ENCODE data around the gene MYL10.

MYL10 gene

GRCh38 chr7:101595246-101595645, 33.9 kb downstream of the MYL10 start:
- no peak for DNase-seq

DNA sequence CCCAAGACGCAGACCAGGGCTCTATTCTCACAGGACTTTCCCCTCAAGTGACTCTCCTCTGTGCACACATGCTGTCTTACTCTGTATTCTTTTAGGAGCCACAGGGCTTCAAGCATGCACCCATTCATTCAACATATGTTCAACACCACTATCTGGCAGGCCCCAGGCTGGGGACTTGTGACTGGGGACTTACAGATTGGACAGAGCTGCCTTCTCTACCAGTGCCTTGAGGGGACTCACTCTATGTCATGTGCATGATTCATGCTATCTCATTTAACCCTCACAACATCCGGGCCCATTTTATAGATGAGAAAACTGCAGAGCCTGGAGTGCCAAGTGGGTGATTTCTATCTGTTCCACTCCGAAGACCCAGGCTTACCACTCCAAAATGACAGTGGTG, 34.3 kb downstream of the MYL10 start:
- no peak for DNase-seq

DNA sequence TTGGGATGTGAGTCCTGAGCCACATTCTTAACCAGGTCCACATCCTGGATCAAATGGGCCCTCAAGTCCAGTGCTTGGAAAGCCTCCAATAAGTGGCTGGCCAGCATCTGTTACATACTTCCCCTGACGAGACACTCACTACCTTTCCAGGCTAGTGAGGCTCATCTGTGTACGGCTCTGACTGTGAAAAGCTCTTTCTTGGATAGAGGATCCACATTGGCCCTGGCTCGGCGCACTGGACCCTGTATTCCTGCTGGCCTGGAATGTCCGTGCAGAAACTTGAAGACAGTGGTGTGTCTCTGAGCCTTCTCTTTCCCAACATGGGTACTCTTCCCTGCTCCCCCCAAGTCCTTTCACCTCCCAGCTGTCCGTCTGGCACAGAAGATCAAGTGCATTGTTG, 35.5 kb downstream of the MYL10 start:
- DNase-seq: no peak

GRCh38 chr7:101591504-101591903, 37.6 kb downstream of the MYL10 start:
- no peak for DNase-seq

- DNase-seq: no peak
Measured at GRCh38 chr7:101590663-101591435, 38.2 kb downstream of the MYL10 start.

GRCh38 chr7:101589976-101590662, 39.0 kb downstream of the MYL10 start:
- DNase-seq: no peak

DNA sequence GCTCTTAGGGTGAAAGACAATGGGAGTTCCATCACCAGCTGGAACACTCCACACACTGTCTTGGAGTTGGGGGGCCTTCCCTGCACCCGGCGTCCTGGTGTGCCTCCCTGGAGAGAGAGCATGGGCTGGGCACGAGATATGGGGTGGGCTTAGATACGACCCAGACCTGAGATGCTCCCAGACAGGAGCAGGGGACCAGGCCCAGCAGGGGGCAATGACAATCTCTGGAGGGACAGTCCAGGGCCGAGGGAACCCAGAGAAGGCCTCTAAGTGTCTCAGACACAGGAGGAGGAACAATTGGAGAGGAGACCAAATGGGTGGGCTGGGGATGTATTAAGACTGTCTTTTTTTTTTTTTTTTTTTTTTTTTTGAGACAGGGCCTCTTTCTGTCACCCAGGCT, 40.0 kb downstream of the MYL10 start:
- no peak for DNase-seq

DNA sequence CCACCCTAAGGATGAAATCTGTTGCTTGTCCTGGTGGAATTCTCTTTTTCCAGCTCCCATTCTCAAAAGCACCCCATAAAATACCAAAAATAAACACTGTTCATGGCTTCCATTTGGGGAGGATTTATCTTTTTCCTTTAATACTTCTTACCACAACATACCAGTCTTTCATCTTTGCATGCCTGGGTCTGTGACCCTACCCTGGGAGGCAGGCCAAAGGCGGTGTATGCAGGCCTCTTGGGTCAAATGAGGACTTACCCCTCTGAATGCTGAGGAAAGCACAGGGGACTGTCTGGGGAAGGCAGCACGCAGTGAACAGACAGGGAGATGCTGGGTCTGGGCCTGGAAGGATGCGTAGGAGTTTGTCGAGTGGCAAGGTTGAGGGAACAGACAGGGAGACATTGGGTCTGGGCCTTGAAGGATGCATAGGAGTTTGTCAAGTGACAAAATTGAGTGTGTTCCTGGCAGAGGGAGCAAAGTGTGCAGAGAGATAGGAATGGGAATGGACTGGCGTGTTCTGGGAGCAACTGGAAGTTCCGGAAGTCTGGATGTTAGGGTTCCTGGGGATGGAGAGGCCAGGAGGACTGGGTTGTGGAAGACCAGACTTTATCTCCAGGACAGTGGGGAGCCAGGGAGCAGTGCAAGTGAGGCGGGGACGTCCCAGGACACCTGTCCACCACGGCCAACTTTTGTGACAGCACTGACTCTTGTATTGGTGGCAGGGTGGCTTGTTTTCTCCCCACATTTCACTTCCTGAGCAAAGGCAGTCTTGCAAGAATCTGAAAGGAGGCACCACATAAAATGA, 40.8 kb downstream of the MYL10 start:
- DNase-seq: no peak

GRCh38 chr7:101586906-101587677, 42.0 kb downstream of the MYL10 start:
- no peak for DNase-seq

- peak in 1 of 2 experiments; percentile 7 for DNase-seq
Measured at GRCh38 chr7:101586078-101586905, 42.8 kb downstream of the MYL10 start.

DNA sequence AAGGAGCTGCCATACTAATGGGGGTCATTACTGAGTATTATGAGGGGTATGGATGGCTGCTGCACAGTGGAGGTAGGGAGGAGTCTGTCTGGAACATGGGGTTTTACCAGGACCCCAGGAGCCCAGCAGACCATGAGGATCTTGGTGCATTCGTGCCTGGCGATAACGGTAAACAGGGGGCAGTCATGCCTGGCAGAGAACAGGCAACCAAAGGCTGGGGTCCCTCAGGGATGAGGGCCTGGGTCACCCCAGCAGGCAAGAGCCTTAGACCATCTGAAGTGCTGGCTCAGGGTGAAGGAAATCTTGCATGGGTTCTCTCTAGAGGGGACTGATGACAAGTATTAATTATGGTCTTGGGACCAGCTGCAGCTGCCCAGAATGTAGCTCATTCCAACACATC, 46.1 kb downstream of the MYL10 start:
- no peak for DNase-seq

DNA sequence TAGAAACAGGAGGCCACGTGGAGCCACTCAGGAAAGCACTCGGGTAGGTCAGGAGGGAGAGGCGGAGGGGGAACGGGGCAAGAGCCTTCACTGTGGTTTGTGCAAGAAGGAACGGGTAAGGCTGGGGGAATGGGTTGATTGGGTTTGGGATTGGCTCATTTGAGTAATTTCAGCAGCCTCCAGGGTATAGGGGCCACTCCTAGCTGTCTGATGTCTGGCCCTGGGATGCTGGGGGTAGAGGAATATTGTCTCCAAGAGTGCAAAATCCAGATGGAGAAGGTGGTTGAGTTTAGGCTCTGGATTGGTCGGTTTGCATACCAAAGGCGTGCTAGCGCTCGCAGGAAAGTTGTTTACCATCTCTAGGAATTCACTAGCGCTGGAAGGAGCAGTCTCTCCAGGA, 47.2 kb downstream of the MYL10 start:
- no peak for DNase-seq

- DNase-seq: no peak
Measured at GRCh38 chr7:101580596-101580995, 48.5 kb downstream of the MYL10 start.

GRCh38 chr7:101578552-101578951, 50.5 kb downstream of the MYL10 start:
- no peak for DNase-seq

GRCh38 chr7:101576998-101577397, 52.1 kb downstream of the MYL10 start:
- no peak for DNase-seq

GRCh38 chr7:101575721-101576120, 53.4 kb downstream of the MYL10 start:
- DNase-seq: no peak

- DNase-seq: peak; percentile 17 to 50
Measured at GRCh38 chr7:101575168-101575567, 53.9 kb downstream of the MYL10 start.

DNA sequence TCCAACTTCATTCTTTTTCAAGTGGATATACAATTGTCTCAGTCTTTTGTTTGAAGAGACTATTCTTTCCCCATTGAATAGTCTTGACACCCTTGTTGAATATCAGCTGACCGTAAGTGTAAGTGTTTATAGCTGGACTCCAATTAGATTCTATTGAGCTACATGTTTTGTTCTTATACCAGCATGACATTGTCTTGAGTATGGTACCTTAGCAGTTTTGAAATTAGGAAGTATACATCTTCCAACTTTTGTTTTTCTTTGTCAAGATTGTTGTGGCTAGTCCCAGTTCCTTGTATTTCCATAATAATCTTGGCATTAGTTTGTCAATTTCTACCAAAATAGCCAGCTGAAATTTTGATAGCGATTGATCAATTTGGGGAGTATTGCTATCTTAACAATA, 56.9 kb downstream of the MYL10 start:
- no peak for DNase-seq

DNA sequence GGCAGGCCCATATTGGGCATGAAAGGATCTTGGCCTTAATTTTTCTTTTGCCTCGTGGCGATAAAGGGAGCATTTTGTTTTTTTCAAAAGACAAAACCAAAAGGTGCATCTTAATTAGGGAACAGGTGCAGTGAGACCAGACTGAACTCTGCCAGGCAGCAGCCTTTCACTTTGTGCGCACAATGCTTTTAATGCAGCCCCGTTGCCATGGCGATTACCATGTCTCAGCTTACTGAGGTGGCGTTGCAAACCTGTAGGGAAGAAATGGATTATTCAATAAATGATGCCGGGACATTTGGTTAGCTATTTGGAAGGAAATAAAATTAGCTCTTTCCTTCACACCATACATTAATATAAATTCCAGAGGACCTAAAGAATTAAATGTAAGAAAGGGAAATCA, 61.9 kb downstream of the MYL10 start:
- peak; percentile 50 to 71 for DNase-seq

- no peak for DNase-seq
Measured at GRCh38 chr7:101565601-101566209, 63.4 kb downstream of the MYL10 start.

DNA sequence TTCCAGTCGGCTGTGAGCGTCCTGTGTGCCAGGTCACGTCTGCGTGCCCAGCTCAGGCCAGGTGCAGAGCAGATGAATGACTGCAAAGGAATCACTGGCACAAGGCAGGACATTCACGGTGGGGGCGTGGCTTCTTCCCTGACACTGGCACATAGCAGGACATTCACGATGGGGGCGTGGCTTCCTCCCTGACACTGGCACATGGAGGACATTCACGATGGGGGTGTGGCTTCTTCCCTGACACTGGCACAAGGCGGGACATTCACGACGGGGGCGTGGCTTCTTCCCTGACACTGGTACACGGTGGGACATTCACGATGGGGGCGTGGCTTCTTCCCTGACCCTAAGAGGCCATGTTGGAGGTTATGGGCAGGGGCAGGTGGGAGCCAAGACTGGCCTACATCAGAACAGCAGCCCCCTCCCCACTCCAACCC, 64.3 kb downstream of the MYL10 start:
- DNase-seq: no peak
